K562 (cell line): ENCODE results near the gene MTA2. TPM values are rescaled to one million over a fixed set of nuclear protein-coding genes. Genes with fewer than 3 reads are reported as not detected.

Experiments
- ELF1 ChIP-seq: fragments of 200-800 bp; sonication (Bioruptor generic); IDR thresholded peaks from 2 replicates; pipeline ENCODE4 v1.6.1; 2016; ENCODE audit warnings: missing genetic modification characterization, missing compliant biosample characterization
- GABPA ChIP-seq: fragments of 200-800 bp; sonication (Bioruptor generic); conservative IDR thresholded peaks from 2 replicates; pipeline ENCODE4 v1.6.1; 2016; ENCODE audit warnings: low read depth, missing genetic modification characterization, missing compliant biosample characterization
- GATA2 ChIP-seq: sonication (generic); formaldehyde crosslinking; IDR thresholded peaks from 2 replicates; pipeline ENCODE4 v1.4.0; 2020; ENCODE audit warnings: mild to moderate bottlenecking, missing genetic modification reagents
- HDGF ChIP-seq: fragments of 450-650 bp; IDR thresholded peaks from 2 replicates; pipeline ENCODE4 v1.6.1; 2016
- MIER1 ChIP-seq: fragments of 450-650 bp; IDR thresholded peaks from 2 replicates; pipeline ENCODE4 v1.6.1; 2016; ENCODE audit warnings: antibody characterized with exemption, mild to moderate bottlenecking, low read depth
- RBM14 ChIP-seq: fragments of 200-400 bp; formaldehyde crosslinking; IDR thresholded peaks from 2 replicates; pipeline ENCODE4 v1.6.1; 2018; ENCODE audit warnings: low read depth, mild to moderate bottlenecking, low read length, moderate library complexity, borderline replicate concordance; ENCODE audit not compliant: insufficient read depth
- SMAD3 ChIP-seq: fragments of 450-650 bp; formaldehyde crosslinking; conservative IDR thresholded peaks from 2 replicates; pipeline ENCODE4 v1.4.0; 2020; ENCODE audit warnings: mild to moderate bottlenecking
- ZNF311 ChIP-seq: fragments of 250-450 bp; sonication (Bioruptor Pico); IDR thresholded peaks from 2 replicates; pipeline ENCODE4 v1.4.0; 2020; ENCODE audit warnings: mild to moderate bottlenecking, moderate library complexity
- ZNF778 ChIP-seq: fragments of 450-650 bp; formaldehyde crosslinking; IDR thresholded peaks from 2 replicates; pipeline ENCODE4 v1.4.0; 2020; ENCODE audit warnings: mild to moderate bottlenecking, moderate library complexity
- polyA plus RNA-seq, 8 experiments: library from polyadenylated mRNA; depleted of rRNA in 4 of 8; stranded (reverse) in 5 of 8; unstranded in 3 of 8; fragments of >200 nt; fragmentation: Nextera tagmentation in 2 of 8; fragmentation: Illumina TruSeq in 1 of 8; extraction: Ambion mirVana in 2 of 8; extraction: Trizol in 1 of 8; gene quantifications; 2 replicates each; pipeline versions ENCODE4 v1.2.1 to v1.2.3, GENCODE V29; 2011 to 2014; ENCODE audit warnings: inconsistent platforms in 1 of 8, missing spikeins in 1 of 8
- total RNA-seq, 7 experiments: library from RNA; depleted of rRNA in 6 of 7; stranded (reverse); fragments of >200 nt in 6 of 7; fragmentation: Illumina TruSeq in 2 of 7; extraction: Trizol in 2 of 7; gene quantifications; 2 replicates each; pipeline versions ENCODE4 v1.2.1 to v1.2.3, GENCODE V29; 2011 to 2021; ENCODE audit warnings: low replicate concordance in 1 of 7
- TF ChIP-seq, protein P1 (sequence below): fragments of 200-600 bp; sonication (generic); IDR thresholded peaks from one replicate; pipeline ENCODE4 v1.6.1; 2012; ENCODE audit warnings: mild to moderate bottlenecking, low read depth, low read length, inconsistent platforms
- TF ChIP-seq, protein P2 (sequence below): sonication (generic); formaldehyde crosslinking; IDR thresholded peaks from 2 replicates; pipeline ENCODE4 v1.5.0; 2020; ENCODE audit warnings: missing genetic modification reagents
- TF ChIP-seq, protein P3 (sequence below): IDR thresholded peaks from 3 replicates; pipeline ENCODE4 v1.6.1; 2011; ENCODE audit warnings: borderline replicate concordance, mild to moderate bottlenecking; ENCODE audit not compliant: insufficient read length, insufficient read depth
- TF ChIP-seq, protein P4 (sequence below): fragments of 250-450 bp; sonication (Bioruptor Pico); IDR thresholded peaks from 2 replicates; pipeline ENCODE4 v1.5.1; 2021; ENCODE audit warnings: mild to moderate bottlenecking

The MTA2 gene
- total and polyA plus RNA-seq, 9 of the 15 experiments (the other 6 are each of a cell fraction or from before 2014, with no cell fraction given): 6.2 to 220 (median 172) TPM

GRCh38 chr11:62591448-62592145 is 10.1 kb downstream of the MTA2 start, which contains the start of gene TUT1 (continued):
- TF ChIP-seq, protein P1, sequence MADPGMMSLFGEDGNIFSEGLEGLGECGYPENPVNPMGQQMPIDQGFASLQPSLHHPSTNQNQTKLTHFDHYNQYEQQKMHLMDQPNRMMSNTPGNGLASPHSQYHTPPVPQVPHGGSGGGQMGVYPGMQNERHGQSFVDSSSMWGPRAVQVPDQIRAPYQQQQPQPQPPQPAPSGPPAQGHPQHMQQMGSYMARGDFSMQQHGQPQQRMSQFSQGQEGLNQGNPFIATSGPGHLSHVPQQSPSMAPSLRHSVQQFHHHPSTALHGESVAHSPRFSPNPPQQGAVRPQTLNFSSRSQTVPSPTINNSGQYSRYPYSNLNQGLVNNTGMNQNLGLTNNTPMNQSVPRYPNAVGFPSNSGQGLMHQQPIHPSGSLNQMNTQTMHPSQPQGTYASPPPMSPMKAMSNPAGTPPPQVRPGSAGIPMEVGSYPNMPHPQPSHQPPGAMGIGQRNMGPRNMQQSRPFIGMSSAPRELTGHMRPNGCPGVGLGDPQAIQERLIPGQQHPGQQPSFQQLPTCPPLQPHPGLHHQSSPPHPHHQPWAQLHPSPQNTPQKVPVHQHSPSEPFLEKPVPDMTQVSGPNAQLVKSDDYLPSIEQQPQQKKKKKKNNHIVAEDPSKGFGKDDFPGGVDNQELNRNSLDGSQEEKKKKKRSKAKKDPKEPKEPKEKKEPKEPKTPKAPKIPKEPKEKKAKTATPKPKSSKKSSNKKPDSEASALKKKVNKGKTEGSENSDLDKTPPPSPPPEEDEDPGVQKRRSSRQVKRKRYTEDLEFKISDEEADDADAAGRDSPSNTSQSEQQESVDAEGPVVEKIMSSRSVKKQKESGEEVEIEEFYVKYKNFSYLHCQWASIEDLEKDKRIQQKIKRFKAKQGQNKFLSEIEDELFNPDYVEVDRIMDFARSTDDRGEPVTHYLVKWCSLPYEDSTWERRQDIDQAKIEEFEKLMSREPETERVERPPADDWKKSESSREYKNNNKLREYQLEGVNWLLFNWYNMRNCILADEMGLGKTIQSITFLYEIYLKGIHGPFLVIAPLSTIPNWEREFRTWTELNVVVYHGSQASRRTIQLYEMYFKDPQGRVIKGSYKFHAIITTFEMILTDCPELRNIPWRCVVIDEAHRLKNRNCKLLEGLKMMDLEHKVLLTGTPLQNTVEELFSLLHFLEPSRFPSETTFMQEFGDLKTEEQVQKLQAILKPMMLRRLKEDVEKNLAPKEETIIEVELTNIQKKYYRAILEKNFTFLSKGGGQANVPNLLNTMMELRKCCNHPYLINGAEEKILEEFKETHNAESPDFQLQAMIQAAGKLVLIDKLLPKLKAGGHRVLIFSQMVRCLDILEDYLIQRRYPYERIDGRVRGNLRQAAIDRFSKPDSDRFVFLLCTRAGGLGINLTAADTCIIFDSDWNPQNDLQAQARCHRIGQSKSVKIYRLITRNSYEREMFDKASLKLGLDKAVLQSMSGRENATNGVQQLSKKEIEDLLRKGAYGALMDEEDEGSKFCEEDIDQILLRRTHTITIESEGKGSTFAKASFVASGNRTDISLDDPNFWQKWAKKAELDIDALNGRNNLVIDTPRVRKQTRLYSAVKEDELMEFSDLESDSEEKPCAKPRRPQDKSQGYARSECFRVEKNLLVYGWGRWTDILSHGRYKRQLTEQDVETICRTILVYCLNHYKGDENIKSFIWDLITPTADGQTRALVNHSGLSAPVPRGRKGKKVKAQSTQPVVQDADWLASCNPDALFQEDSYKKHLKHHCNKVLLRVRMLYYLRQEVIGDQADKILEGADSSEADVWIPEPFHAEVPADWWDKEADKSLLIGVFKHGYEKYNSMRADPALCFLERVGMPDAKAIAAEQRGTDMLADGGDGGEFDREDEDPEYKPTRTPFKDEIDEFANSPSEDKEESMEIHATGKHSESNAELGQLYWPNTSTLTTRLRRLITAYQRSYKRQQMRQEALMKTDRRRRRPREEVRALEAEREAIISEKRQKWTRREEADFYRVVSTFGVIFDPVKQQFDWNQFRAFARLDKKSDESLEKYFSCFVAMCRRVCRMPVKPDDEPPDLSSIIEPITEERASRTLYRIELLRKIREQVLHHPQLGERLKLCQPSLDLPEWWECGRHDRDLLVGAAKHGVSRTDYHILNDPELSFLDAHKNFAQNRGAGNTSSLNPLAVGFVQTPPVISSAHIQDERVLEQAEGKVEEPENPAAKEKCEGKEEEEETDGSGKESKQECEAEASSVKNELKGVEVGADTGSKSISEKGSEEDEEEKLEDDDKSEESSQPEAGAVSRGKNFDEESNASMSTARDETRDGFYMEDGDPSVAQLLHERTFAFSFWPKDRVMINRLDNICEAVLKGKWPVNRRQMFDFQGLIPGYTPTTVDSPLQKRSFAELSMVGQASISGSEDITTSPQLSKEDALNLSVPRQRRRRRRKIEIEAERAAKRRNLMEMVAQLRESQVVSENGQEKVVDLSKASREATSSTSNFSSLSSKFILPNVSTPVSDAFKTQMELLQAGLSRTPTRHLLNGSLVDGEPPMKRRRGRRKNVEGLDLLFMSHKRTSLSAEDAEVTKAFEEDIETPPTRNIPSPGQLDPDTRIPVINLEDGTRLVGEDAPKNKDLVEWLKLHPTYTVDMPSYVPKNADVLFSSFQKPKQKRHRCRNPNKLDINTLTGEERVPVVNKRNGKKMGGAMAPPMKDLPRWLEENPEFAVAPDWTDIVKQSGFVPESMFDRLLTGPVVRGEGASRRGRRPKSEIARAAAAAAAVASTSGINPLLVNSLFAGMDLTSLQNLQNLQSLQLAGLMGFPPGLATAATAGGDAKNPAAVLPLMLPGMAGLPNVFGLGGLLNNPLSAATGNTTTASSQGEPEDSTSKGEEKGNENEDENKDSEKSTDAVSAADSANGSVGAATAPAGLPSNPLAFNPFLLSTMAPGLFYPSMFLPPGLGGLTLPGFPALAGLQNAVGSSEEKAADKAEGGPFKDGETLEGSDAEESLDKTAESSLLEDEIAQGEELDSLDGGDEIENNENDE: no peak
- TF ChIP-seq GATA2 (CRISPR knock-in tag): peak; percentile 94
- TF ChIP-seq GABPA (tag): peak; percentile 99
- TF ChIP-seq, protein P2, sequence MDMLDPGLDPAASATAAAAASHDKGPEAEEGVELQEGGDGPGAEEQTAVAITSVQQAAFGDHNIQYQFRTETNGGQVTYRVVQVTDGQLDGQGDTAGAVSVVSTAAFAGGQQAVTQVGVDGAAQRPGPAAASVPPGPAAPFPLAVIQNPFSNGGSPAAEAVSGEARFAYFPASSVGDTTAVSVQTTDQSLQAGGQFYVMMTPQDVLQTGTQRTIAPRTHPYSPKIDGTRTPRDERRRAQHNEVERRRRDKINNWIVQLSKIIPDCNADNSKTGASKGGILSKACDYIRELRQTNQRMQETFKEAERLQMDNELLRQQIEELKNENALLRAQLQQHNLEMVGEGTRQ (CRISPR knock-in tag): no peak
- TF ChIP-seq RBM14: no peak
- no peak for TF ChIP-seq ZNF311 (CRISPR knock-in tag)
- no peak for TF ChIP-seq MIER1
- TF ChIP-seq, protein P3, sequence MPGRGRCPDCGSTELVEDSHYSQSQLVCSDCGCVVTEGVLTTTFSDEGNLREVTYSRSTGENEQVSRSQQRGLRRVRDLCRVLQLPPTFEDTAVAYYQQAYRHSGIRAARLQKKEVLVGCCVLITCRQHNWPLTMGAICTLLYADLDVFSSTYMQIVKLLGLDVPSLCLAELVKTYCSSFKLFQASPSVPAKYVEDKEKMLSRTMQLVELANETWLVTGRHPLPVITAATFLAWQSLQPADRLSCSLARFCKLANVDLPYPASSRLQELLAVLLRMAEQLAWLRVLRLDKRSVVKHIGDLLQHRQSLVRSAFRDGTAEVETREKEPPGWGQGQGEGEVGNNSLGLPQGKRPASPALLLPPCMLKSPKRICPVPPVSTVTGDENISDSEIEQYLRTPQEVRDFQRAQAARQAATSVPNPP: no peak
- TF ChIP-seq ZNF778 (CRISPR knock-in tag): no peak
- TF ChIP-seq, protein P4, sequence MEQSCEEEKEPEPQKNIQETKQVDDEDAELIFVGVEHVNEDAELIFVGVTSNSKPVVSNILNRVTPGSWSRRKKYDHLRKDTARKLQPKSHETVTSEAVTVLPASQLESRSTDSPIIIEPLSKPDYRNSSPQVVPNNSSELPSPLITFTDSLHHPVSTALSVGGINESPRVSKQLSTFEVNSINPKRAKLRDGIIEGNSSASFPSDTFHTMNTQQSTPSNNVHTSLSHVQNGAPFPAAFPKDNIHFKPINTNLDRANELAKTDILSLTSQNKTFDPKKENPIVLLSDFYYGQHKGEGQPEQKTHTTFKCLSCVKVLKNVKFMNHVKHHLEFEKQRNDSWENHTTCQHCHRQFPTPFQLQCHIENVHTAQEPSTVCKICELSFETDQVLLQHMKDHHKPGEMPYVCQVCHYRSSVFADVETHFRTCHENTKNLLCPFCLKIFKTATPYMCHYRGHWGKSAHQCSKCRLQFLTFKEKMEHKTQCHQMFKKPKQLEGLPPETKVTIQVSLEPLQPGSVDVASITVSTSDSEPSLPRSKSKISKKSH (CRISPR knock-in tag): no peak
- peak; percentile 93 for TF ChIP-seq ELF1
- 0 out of 2 replicates have a peak, but pooled peaks have one; percentile 55 for TF ChIP-seq SMAD3 (CRISPR knock-in tag)
- TF ChIP-seq HDGF: no peak
